Measurements from ENCODE around the gene RYR2. TPM values are rescaled to one million over a fixed set of nuclear protein-coding genes. Genes with fewer than 3 reads are reported as not detected.

RYR2 gene
- total RNA-seq (2.3 TPM), polyA plus RNA-seq (ENCODE audit: insufficient read depth in 1 of 8, insufficient read length in 8 of 8, low replicate concordance in 1 of 8) (1 to 10 TPM; 2.9 to 4.7 (median 3.4) TPM)
- long read RNA-seq, donor 1, result 0 reads
- long read RNA-seq, donor 2, result 0 reads
- long read RNA-seq, donor 3, result 0 reads
- long read RNA-seq, donor 4, result 0 reads
- long read RNA-seq, donor 5, partial matches to known transcripts, result 0 of 1 reads
- long read RNA-seq, donor 5, other reads (novel, unspliced or antisense), result 0 of 1 reads
- long read RNA-seq, donor 6, result 0 reads
- long read RNA-seq, donor 7, result 0 reads
- long read RNA-seq, donor 8, result 0 reads
- long read RNA-seq, donor 9, result 0 reads
- long read RNA-seq, donor 10, partial matches to known transcripts, result 0 of 1 reads
- long read RNA-seq, donor 10, other reads (novel, unspliced or antisense), result 0 of 1 reads
- long read RNA-seq, donor 11, result 0 reads

- WGBS (ENCODE audit: insufficient coverage), result 1% methylated on average over 74 of the region's 87 CpGs
- H3K27me3 ChIP-seq (ENCODE audit: control insufficient read depth, insufficient read depth, low read length), result peaks cover 33% of the 10 kb centered on the region
- peak; percentile 51 for DNase-seq
Measured at GRCh38 chr1:237041795-237042525, at the start of gene RYR2. TSS of gene RYR2 (plus strand) at chr1:237042184. CDS start at chr1:237042522, 338 bp downstream.

DNA sequence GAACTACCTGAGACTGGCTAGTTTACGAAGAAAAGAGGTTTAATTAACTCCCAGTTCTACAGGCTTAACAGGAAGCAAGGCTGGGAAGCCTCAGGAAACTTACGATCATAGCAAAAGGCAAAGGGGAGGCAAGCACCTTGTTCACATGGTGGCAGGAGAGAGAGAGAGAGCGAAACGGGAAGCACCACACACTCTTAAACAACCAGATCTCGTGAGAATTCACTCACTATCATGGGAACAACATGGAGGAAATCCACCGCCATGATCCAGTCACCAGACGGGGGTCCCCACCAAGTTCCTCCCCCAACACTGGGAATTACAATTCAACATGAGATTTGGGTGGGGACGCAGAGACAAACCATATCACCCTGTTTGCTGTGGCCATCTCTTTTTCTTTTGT lies 49.5 kb upstream of the RYR2 start:
- Histone ChIP-seq H3K27ac (ENCODE audit: low read length) (no peak overlapping the region), H3K4me1 (ENCODE audit: control insufficient read depth, insufficient read depth, low read length) (no peaks in the 10 kb centered on the region), H3K9me3 (replicated peaks; ENCODE audit: control insufficient read depth, low read depth, low read length) (peaks cover 13% of the 10 kb centered on the region), H3K27me3 (ENCODE audit: control insufficient read depth, insufficient read depth, low read length) (no peaks in the 10 kb centered on the region), H3K36me3 (ENCODE audit: control insufficient read depth, insufficient read depth, low read length) (no peaks in the 10 kb centered on the region), H3K4me3 (ENCODE audit: low read length) (no peak overlapping the region)
- WGBS (ENCODE audit: insufficient coverage), result no CpG with 5 or more reads among the region's 8 CpGs
- DNase-seq, result no peak

More at GRCh38 chr1:237041795-237042525, at the start of gene RYR2:
- Histone ChIP-seq H3K4me1 (ENCODE audit: control insufficient read depth, insufficient read depth, low read length) (peaks cover 11% of the 10 kb centered on the region), H3K9me3 (replicated peaks; ENCODE audit: control insufficient read depth, low read depth, low read length) (no peaks in the 10 kb centered on the region), H3K36me3 (ENCODE audit: control insufficient read depth, insufficient read depth, low read length) (no peaks in the 10 kb centered on the region), H3K27ac (ENCODE audit: low read length) (no peak within 1 kb of the TSS), H3K4me3 (ENCODE audit: low read length) (peak within 1 kb of the TSS; percentile 40)

GRCh38 chr1:236994450-236994849 lies 47.5 kb upstream of the RYR2 start:
- Histone ChIP-seq H3K9me3 (replicated peaks; ENCODE audit: control insufficient read depth, low read depth, low read length) (peaks cover 8% of the 10 kb centered on the region), H3K4me1 (ENCODE audit: control insufficient read depth, insufficient read depth, low read length) (no peaks in the 10 kb centered on the region), H3K36me3 (ENCODE audit: control insufficient read depth, insufficient read depth, low read length) (no peaks in the 10 kb centered on the region), H3K27ac (ENCODE audit: low read length) (no peak overlapping the region), H3K4me3 (ENCODE audit: low read length) (no peak overlapping the region), H3K27me3 (ENCODE audit: control insufficient read depth, insufficient read depth, low read length) (no peaks in the 10 kb centered on the region)
- DNase-seq, result no peak
- WGBS (ENCODE audit: insufficient coverage), result no CpG with 5 or more reads among the region's 1 CpG

DNA sequence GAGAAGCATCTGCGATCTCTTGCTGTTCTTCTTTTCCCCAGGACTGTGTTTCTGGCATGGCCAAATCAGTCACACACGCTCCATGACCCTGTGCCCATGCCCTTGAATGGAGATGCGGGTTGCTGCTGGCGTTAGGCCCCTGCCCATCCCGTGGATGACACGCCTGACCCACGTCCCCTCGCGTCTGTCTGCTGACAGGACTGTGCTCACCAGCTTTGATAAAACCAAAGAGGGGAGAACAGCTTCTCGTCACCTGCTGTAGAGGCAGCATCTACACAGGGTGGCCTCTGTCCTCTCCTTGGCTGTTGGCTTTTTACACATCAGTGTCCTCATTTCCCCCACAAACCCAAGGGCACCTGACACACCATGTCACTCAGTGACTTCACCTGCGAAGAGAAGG lies 44.6 kb upstream of the RYR2 start:
- H3K9me3 ChIP-seq (replicated peaks; ENCODE audit: control insufficient read depth, low read depth, low read length), result no peaks in the 10 kb centered on the region
- no peaks in the 10 kb centered on the region for H3K27me3 ChIP-seq (ENCODE audit: control insufficient read depth, insufficient read depth, low read length)
- no peaks in the 10 kb centered on the region for H3K4me1 ChIP-seq (ENCODE audit: control insufficient read depth, insufficient read depth, low read length)
- 81% methylated on average over 10 of the region's 11 CpGs for WGBS (ENCODE audit: insufficient coverage)
- no peak for DNase-seq
- no peaks in the 10 kb centered on the region for H3K36me3 ChIP-seq (ENCODE audit: control insufficient read depth, insufficient read depth, low read length)
- no peak overlapping the region for H3K27ac ChIP-seq (ENCODE audit: low read length)
- H3K4me3 ChIP-seq (ENCODE audit: low read length), result no peak overlapping the region

DNA sequence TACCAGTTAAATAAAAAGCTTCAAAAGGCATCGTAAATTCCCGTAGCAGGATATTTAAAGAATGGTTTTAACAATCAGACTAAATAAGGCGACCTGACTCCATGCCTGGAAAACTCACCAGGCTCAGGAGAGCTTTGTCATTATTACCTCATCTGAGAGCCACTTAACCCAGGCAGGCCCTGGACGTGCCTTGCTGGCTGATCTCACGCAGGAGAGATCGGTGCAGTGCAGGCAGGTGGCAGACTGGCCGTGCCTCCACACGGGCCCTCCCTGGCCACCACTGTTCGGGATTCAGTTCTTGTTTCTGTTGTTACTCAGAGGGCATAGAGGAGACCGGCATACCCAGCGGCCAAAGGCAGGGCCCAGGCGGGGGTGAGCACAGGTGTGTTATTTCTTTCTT lies 44.1 kb upstream of the RYR2 start:
- Histone ChIP-seq H3K36me3 (ENCODE audit: control insufficient read depth, insufficient read depth, low read length) (no peaks in the 10 kb centered on the region), H3K4me3 (ENCODE audit: low read length) (no peak overlapping the region), H3K27ac (ENCODE audit: low read length) (no peak overlapping the region), H3K27me3 (ENCODE audit: control insufficient read depth, insufficient read depth, low read length) (no peaks in the 10 kb centered on the region), H3K4me1 (ENCODE audit: control insufficient read depth, insufficient read depth, low read length) (no peaks in the 10 kb centered on the region), H3K9me3 (replicated peaks; ENCODE audit: control insufficient read depth, low read depth, low read length) (no peaks in the 10 kb centered on the region)
- WGBS (ENCODE audit: insufficient coverage), result 19% methylated on average over 6 of the region's 12 CpGs
- DNase-seq, result no peak

DNA sequence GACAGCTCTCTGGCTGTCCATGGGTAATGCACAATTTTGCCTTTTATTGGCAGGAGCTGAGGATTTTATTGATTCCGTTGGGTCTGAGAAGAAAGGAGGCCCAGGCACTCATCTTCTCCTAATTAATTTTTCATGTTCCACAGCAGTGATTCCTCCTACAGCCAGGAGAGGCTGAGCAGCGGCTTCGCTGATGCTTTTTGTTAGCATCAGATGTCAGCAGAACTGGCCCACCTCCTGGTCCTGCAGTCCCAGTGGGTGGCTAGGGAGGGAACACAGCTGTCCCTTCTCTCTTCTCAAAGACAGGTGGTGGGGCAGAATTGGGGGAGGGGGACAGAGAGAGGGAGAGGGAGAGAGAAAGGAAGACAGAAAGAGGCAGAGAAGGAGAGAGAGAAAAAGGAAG lies 43.4 kb upstream of the RYR2 start:
- 20% methylated on average over 2 of the region's 3 CpGs for WGBS (ENCODE audit: insufficient coverage)
- Histone ChIP-seq H3K27ac (ENCODE audit: low read length) (no peak overlapping the region), H3K36me3 (ENCODE audit: control insufficient read depth, insufficient read depth, low read length) (no peaks in the 10 kb centered on the region), H3K27me3 (ENCODE audit: control insufficient read depth, insufficient read depth, low read length) (no peaks in the 10 kb centered on the region), H3K4me3 (ENCODE audit: low read length) (no peak overlapping the region), H3K9me3 (replicated peaks; ENCODE audit: control insufficient read depth, low read depth, low read length) (no peaks in the 10 kb centered on the region), H3K4me1 (ENCODE audit: control insufficient read depth, insufficient read depth, low read length) (no peaks in the 10 kb centered on the region)
- DNase-seq, result peak; percentile 18

DNA sequence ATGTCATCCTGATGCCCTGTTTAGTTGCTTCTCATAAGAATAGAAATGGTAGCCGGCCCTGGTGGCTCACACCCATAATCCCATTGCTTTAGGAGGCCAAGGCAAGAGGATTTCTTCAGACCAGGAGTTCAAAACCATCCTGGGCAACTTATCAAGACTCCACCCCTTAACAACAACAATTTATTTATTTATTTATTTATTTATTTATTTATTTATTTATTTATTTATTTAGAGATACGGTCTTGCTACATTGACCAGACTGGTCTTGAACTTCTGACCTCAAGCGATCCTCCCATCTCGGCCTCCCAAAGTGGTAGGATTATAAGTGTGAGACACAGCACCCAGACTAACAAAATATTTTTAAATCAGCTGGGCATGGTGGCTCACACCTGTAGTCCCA lies 41.8 kb upstream of the RYR2 start:
- H3K4me1 ChIP-seq (ENCODE audit: control insufficient read depth, insufficient read depth, low read length), result no peaks in the 10 kb centered on the region
- H3K27me3 ChIP-seq (ENCODE audit: control insufficient read depth, insufficient read depth, low read length), result no peaks in the 10 kb centered on the region
- H3K9me3 ChIP-seq (replicated peaks; ENCODE audit: control insufficient read depth, low read depth, low read length), result no peaks in the 10 kb centered on the region
- H3K27ac ChIP-seq (ENCODE audit: low read length), result no peak overlapping the region
- H3K4me3 ChIP-seq (ENCODE audit: low read length), result no peak overlapping the region
- no peak for DNase-seq
- no peaks in the 10 kb centered on the region for H3K36me3 ChIP-seq (ENCODE audit: control insufficient read depth, insufficient read depth, low read length)
- 100% methylated on average over 1 of the region's 4 CpGs for WGBS (ENCODE audit: insufficient coverage)

DNA sequence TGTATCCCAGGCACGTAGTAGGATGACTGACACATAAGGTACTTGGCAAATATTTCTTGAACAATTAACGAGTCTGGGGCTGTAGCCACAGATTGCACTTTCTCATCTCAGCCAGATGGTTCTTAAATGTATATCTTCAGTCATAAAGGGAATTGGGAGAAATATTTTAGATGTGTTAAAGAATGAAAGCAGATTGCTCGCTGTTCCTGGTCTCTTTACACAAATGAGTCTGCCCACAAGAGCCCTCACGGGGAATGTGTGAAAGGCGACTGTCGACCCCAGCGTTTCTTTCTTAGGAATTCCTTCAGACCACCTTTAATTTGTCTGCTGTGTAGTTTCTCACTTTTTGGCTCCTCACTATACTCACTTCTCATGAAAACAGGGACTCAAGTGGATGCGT lies 38.5 kb upstream of the RYR2 start:
- Histone ChIP-seq H3K4me3 (ENCODE audit: low read length) (no peak overlapping the region), H3K4me1 (ENCODE audit: control insufficient read depth, insufficient read depth, low read length) (no peaks in the 10 kb centered on the region), H3K36me3 (ENCODE audit: control insufficient read depth, insufficient read depth, low read length) (no peaks in the 10 kb centered on the region), H3K27me3 (ENCODE audit: control insufficient read depth, insufficient read depth, low read length) (no peaks in the 10 kb centered on the region), H3K9me3 (replicated peaks; ENCODE audit: control insufficient read depth, low read depth, low read length) (no peaks in the 10 kb centered on the region), H3K27ac (ENCODE audit: low read length) (no peak overlapping the region)
- WGBS (ENCODE audit: insufficient coverage), result 33% methylated on average over 1 of the region's 8 CpGs
- DNase-seq, result no peak

DNA sequence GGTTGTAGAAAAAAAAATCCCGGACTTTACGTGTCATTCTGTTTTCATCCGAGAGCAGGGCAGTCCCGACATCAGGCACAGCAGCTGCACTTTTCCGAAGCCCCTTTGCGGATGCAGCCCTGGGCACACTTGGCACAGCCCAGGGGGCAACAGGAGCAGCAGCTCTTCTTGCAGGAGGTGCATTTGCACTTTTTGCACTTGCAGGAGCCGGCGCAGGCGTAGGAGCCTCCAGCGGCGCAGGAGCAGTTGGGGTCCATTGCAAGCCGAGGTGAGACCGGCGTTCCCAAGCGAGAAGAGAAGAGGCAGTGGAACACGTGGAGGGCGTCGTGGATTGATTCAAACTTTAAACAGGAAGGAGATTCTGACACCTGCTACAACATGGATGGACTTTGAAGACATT lies 37.9 kb upstream of the RYR2 start, which contains the start of gene MT1HL1:
Gene MT1HL1 (minus strand): TSS at position 326 of the 400 bp plus-strand sequence. CDS start 69 bp downstream, at position 257.
- no peaks in the 10 kb centered on the region for H3K9me3 ChIP-seq (replicated peaks; ENCODE audit: control insufficient read depth, low read depth, low read length)
- 84% methylated on average over 18 of the region's 18 CpGs for WGBS (ENCODE audit: insufficient coverage)
- no peak within 1 kb of the TSS for H3K27ac ChIP-seq (ENCODE audit: low read length)
- no peaks in the 10 kb centered on the region for H3K4me1 ChIP-seq (ENCODE audit: control insufficient read depth, insufficient read depth, low read length)
- H3K4me3 ChIP-seq (ENCODE audit: low read length), result no peak within 1 kb of the TSS
- DNase-seq, result no peak
- no peaks in the 10 kb centered on the region for H3K27me3 ChIP-seq (ENCODE audit: control insufficient read depth, insufficient read depth, low read length)
- no peaks in the 10 kb centered on the region for H3K36me3 ChIP-seq (ENCODE audit: control insufficient read depth, insufficient read depth, low read length)

DNA sequence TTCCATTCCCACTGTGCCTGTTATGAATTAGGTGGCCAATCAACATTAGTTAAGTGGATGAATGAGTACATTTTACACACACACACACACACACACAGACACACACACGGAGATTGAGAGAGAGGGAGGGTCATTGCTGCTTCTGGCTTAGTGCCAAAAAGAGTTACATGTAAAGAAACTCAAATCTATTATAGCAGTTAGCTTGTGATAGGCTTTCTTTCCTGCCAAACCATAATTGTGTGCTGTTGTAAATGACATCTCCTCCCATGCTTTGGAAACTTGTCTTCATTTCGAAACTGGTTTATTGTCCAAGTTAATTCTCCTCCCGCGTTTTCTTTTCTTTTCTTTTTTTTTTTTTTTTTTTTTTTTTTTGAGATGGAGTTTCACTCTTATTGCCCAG lies 36.3 kb upstream of the RYR2 start:
- DNase-seq, result no peak
- no peaks in the 10 kb centered on the region for H3K27me3 ChIP-seq (ENCODE audit: control insufficient read depth, insufficient read depth, low read length)
- H3K27ac ChIP-seq (ENCODE audit: low read length), result no peak overlapping the region
- no CpG with 5 or more reads among the region's 4 CpGs for WGBS (ENCODE audit: insufficient coverage)
- no peaks in the 10 kb centered on the region for H3K9me3 ChIP-seq (replicated peaks; ENCODE audit: control insufficient read depth, low read depth, low read length)
- no peaks in the 10 kb centered on the region for H3K4me1 ChIP-seq (ENCODE audit: control insufficient read depth, insufficient read depth, low read length)
- H3K4me3 ChIP-seq (ENCODE audit: low read length), result no peak overlapping the region
- H3K36me3 ChIP-seq (ENCODE audit: control insufficient read depth, insufficient read depth, low read length), result no peaks in the 10 kb centered on the region
